ENCODE data around the gene BGLAP.

DNA sequence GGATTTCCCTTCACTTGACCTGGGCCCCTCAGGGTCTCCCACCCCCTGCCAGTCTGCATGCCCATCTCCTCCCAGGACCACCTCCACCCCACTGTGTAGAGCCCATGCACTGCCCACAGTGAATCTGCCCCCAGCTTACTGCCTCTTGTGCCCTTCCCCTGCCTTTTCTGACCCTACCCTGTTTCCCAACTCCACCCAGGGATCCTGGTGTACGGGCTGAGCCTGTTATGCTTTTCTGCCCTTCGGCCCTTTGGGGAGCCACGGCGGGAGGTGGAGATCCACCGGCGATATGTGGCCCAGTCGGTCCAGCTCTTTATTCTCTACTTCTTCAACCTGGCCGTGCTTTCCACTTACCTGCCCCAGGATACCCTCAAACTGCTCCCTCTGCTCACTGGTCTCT lies 44.1 kb downstream of the BGLAP start:
- no peak for TF ChIP-seq EZH2 (IDR thresholded peaks at IDR 0.05)
- TF ChIP-seq, protein P1, sequence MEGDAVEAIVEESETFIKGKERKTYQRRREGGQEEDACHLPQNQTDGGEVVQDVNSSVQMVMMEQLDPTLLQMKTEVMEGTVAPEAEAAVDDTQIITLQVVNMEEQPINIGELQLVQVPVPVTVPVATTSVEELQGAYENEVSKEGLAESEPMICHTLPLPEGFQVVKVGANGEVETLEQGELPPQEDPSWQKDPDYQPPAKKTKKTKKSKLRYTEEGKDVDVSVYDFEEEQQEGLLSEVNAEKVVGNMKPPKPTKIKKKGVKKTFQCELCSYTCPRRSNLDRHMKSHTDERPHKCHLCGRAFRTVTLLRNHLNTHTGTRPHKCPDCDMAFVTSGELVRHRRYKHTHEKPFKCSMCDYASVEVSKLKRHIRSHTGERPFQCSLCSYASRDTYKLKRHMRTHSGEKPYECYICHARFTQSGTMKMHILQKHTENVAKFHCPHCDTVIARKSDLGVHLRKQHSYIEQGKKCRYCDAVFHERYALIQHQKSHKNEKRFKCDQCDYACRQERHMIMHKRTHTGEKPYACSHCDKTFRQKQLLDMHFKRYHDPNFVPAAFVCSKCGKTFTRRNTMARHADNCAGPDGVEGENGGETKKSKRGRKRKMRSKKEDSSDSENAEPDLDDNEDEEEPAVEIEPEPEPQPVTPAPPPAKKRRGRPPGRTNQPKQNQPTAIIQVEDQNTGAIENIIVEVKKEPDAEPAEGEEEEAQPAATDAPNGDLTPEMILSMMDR (IDR thresholded peaks at IDR 0.05 in 2 of 3, conservative IDR thresholded peaks at IDR 0.05 in 1 of 3; ENCODE audit: borderline replicate concordance in 1 of 3, insufficient read depth in 1 of 3, low read depth in 2 of 3, low read length in 2 of 3), result no peak
- no peak for TF ChIP-seq POLR2A (IDR thresholded peaks at IDR 0.05; ENCODE audit: borderline replicate concordance, extremely low read depth, insufficient read depth, insufficient read length)
- TF ChIP-seq EZH2phosphoT487 (IDR thresholded peaks at IDR 0.05; ENCODE audit: borderline replicate concordance), result no peak
- no peak for TF ChIP-seq SP1 (IDR thresholded peaks at IDR 0.05; ENCODE audit: low read depth)
- TF ChIP-seq CEBPB (IDR thresholded peaks at IDR 0.05; ENCODE audit: low read depth), result no peak
- TF ChIP-seq, protein P2, sequence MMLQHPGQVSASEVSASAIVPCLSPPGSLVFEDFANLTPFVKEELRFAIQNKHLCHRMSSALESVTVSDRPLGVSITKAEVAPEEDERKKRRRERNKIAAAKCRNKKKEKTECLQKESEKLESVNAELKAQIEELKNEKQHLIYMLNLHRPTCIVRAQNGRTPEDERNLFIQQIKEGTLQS (IDR thresholded peaks at IDR 0.05), result no peak
- TF ChIP-seq ZNF274 (IDR thresholded peaks at IDR 0.05; ENCODE audit: low read depth, low read length), result no peak
- TF ChIP-seq POLR2AphosphoS5 (IDR thresholded peaks at IDR 0.05; ENCODE audit: low read depth, low read length), result no peak
- TF ChIP-seq, protein P3, sequence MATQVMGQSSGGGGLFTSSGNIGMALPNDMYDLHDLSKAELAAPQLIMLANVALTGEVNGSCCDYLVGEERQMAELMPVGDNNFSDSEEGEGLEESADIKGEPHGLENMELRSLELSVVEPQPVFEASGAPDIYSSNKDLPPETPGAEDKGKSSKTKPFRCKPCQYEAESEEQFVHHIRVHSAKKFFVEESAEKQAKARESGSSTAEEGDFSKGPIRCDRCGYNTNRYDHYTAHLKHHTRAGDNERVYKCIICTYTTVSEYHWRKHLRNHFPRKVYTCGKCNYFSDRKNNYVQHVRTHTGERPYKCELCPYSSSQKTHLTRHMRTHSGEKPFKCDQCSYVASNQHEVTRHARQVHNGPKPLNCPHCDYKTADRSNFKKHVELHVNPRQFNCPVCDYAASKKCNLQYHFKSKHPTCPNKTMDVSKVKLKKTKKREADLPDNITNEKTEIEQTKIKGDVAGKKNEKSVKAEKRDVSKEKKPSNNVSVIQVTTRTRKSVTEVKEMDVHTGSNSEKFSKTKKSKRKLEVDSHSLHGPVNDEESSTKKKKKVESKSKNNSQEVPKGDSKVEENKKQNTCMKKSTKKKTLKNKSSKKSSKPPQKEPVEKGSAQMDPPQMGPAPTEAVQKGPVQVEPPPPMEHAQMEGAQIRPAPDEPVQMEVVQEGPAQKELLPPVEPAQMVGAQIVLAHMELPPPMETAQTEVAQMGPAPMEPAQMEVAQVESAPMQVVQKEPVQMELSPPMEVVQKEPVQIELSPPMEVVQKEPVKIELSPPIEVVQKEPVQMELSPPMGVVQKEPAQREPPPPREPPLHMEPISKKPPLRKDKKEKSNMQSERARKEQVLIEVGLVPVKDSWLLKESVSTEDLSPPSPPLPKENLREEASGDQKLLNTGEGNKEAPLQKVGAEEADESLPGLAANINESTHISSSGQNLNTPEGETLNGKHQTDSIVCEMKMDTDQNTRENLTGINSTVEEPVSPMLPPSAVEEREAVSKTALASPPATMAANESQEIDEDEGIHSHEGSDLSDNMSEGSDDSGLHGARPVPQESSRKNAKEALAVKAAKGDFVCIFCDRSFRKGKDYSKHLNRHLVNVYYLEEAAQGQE (IDR thresholded peaks at IDR 0.05; ENCODE audit: low read depth), result no peak
- TF ChIP-seq, protein P4, sequence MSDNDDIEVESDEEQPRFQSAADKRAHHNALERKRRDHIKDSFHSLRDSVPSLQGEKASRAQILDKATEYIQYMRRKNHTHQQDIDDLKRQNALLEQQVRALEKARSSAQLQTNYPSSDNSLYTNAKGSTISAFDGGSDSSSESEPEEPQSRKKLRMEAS (IDR thresholded peaks at IDR 0.05), result no peak
- TF ChIP-seq, protein P5, sequence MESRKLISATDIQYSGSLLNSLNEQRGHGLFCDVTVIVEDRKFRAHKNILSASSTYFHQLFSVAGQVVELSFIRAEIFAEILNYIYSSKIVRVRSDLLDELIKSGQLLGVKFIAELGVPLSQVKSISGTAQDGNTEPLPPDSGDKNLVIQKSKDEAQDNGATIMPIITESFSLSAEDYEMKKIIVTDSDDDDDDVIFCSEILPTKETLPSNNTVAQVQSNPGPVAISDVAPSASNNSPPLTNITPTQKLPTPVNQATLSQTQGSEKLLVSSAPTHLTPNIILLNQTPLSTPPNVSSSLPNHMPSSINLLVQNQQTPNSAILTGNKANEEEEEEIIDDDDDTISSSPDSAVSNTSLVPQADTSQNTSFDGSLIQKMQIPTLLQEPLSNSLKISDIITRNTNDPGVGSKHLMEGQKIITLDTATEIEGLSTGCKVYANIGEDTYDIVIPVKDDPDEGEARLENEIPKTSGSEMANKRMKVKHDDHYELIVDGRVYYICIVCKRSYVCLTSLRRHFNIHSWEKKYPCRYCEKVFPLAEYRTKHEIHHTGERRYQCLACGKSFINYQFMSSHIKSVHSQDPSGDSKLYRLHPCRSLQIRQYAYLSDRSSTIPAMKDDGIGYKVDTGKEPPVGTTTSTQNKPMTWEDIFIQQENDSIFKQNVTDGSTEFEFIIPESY (IDR thresholded peaks at IDR 0.05; ENCODE audit: extremely low read depth, insufficient replicate concordance, low read length), result no peak
- no peak for TF ChIP-seq JUND (IDR thresholded peaks at IDR 0.05)
- no peak for TF ChIP-seq ELF1 (IDR thresholded peaks at IDR 0.05; ENCODE audit: borderline replicate concordance, low read depth)
